Vagina (tissue), 2 donors: ENCODE results near the gene FIZ1.

Source experiments
- CTCF ChIP-seq, 3 experiments: fragments of 450-650 bp in 2 of 3; fragments of 200-600 bp in 1 of 3; sonication (generic) in 1 of 3; IDR thresholded peaks; one replicate each; pipeline ENCODE4 v1.5.1; 2017 to 2019; ENCODE audit warnings: antibody characterized with exemption in 3 of 3, mild to moderate bottlenecking in 2 of 3, moderate library complexity in 2 of 3
- POLR2A ChIP-seq, 2 donors: fragments of 450-650 bp; IDR thresholded peaks; one replicate each; pipeline ENCODE4 v1.6.1; 2017; ENCODE audit warnings: antibody characterized with exemption in 2 of 2, mild to moderate bottlenecking in 2 of 2, moderate library complexity in 2 of 2

DNA sequence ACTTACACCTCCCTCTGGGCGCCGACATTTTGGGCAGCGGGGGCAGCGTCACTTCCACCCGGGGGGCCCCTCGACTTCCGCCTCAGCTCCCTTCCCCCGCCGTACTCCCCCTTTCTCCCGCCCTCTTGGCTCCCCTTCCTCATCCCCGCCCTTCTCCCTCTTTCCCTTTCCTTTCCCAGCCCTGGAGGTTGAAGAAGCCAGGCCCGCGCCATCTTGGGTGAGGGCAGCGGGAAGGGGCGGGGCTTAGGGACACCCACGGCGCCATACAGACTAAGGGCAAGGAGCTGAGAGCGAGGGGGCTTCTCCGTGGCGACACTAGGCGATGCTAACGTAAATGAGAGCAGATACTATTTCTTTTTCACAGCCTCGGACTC is at the start of gene FIZ1:
- TF ChIP-seq CTCF (IDR thresholded peaks at IDR 0.05), result no peak
- no peak for TF ChIP-seq POLR2A (IDR thresholded peaks at IDR 0.05)
